Measurements from ENCODE around the gene RGS11. TPM values are rescaled to one million over a fixed set of nuclear protein-coding genes. Genes with fewer than 3 reads are reported as not detected.
"Not testable (repeated sequence)": the region's sequence is repeated elsewhere in the genome, so short reads cannot be mapped to it uniquely, and the experiment has no call there.

RGS11 gene
- polyA plus RNA-seq, 10 donors: 0.64 to 2.7 (median 1.8) TPM

- DNase-seq: no peak
These were observed 5.4 kb upstream of the RGS11 start for GRCh38 chr16:280991-281659.

- peak in 1 of 3 donors; percentile 36 for DNase-seq
These were observed 4.8 kb upstream of the RGS11 start, which contains the start of gene ARHGDIG for GRCh38 chr16:280552-280951. Gene ARHGDIG (plus strand): TSS chr16:280591. CDS start chr16:280681, 90 bp downstream.

GRCh38 chr16:280005-280460, 4.3 kb upstream of the RGS11 start:
- no peak for DNase-seq

GRCh38 chr16:279531-279930, 3.8 kb upstream of the RGS11 start:
- DNase-seq: no peak

GRCh38 chr16:278863-279366, 3.2 kb upstream of the RGS11 start:
- no peak for DNase-seq

GRCh38 chr16:276426-277077, 808 bp upstream of the RGS11 start:
- no peak for DNase-seq

- DNase-seq: no peak
These were observed 603 bp downstream of the RGS11 start for GRCh38 chr16:275041-275641.

- DNase-seq: no peak
These were observed 2.0 kb downstream of the RGS11 start for GRCh38 chr16:273547-274421.

GRCh38 chr16:272633-273546, 2.9 kb downstream of the RGS11 start:
- no peak for DNase-seq

GRCh38 chr16:270381-271255, 5.1 kb downstream of the RGS11 start:
- no peak for DNase-seq

GRCh38 chr16:269061-269796, 6.5 kb downstream of the RGS11 start:
- DNase-seq: no peak

GRCh38 chr16:268141-269053, 7.3 kb downstream of the RGS11 start:
- no peak for DNase-seq

- DNase-seq: not testable (repeated sequence)
These were observed 8.2 kb downstream of the RGS11 start for GRCh38 chr16:267562-267961.

- no peak for DNase-seq
These were observed 9.2 kb downstream of the RGS11 start for GRCh38 chr16:266258-267164.

- no peak for DNase-seq
These were observed 10.0 kb downstream of the RGS11 start for GRCh38 chr16:265711-266110.

- no peak for DNase-seq
These were observed 10.7 kb downstream of the RGS11 start for GRCh38 chr16:265002-265529.
